Prostate gland (tissue), 2 donors: ENCODE measurements around the gene TRIM24. TPM values are rescaled to one million over a fixed set of nuclear protein-coding genes. Genes with fewer than 3 reads are reported as not detected.
"Not testable (repeated sequence)": the region's sequence is repeated elsewhere in the genome, so short reads cannot be mapped to it uniquely, and the experiment has no call there.

Experiments used
- DNase-seq: peaks from one replicate; pipeline ENCODE4 v3.0.0-alpha.2; 2019; ENCODE audit warnings: low spot score
- H3K27ac ChIP-seq, 2 donors: fragments of 200-600 bp; sonication (generic); 2 replicates each; pipeline ENCODE4 v1.5.1; 2017 to 2019
- H3K27me3 ChIP-seq: fragments of 200-600 bp; sonication (generic); replicated peaks from 2 replicates; pipeline ENCODE4 v1.5.1; 2019; ENCODE audit not compliant: insufficient read depth
- H3K36me3 ChIP-seq, 2 donors: fragments of 200-600 bp; sonication (generic); 1 replicate in 1 of 2; 2 replicates in 1 of 2; pipeline versions ENCODE4 v1.5.1 to v1.8.1; 2017 to 2019
- H3K4me1 ChIP-seq: fragments of 200-600 bp; sonication (generic); replicated peaks from 2 replicates; pipeline ENCODE4 v1.5.1; 2019
- H3K4me3 ChIP-seq, 2 donors: fragments of 200-600 bp; sonication (generic); 2 replicates each; pipeline ENCODE4 v1.5.1; 2017 to 2019
- H3K9me3 ChIP-seq: fragments of 200-600 bp; sonication (generic); 2 replicates; pipeline ENCODE4 v1.5.1; 2017
- CTCF ChIP-seq, 4 experiments: fragments of 200-600 bp in 2 of 4; fragments of 450-650 bp in 2 of 4; sonication (generic) in 2 of 4; IDR thresholded peaks; 1 replicate in 3 of 4; 2 replicates in 1 of 4; pipeline ENCODE4 v1.5.1; 2016 to 2019; ENCODE audit warnings: antibody characterized with exemption in 4 of 4, mild to moderate bottlenecking in 2 of 4, moderate library complexity in 2 of 4
- POLR2A ChIP-seq: fragments of 450-650 bp; IDR thresholded peaks from one replicate; pipeline ENCODE4 v1.6.1; 2016; ENCODE audit warnings: antibody characterized with exemption, mild to moderate bottlenecking
- POLR2AphosphoS5 ChIP-seq: sonication (generic); formaldehyde crosslinking; IDR thresholded peaks from one replicate; pipeline ENCODE4 v1.6.1; 2017; ENCODE audit warnings: antibody characterized with exemption
- WGBS: methylation state at CpG from one replicate; pipeline ENCODE4 v1.1.5; 2018; 5-methylcytosine and 5-hydroxymethylcytosine counted together
- intact Hi-C: fragments of 100-400 bp; cut with DNase I; formaldehyde crosslinking; loops from one replicate; pipeline ENCODE4 v1.14.2; 2022
- total RNA-seq, 2 donors: library from RNA; depleted of rRNA; stranded (reverse); fragments of >200 nt; gene quantifications; one replicate each; pipeline ENCODE4 v1.1.0, GENCODE V29; 2016

TRIM24 gene
- total RNA-seq, 2 donors from 2014 or later, result 38.9 to 42.6 TPM

- DNase-seq, result no peak
- no peaks in the 10 kb centered on the region for H3K27me3 ChIP-seq
- no peaks in the 10 kb centered on the region for H3K4me1 ChIP-seq
- WGBS, result 97% methylated on average over 5 of the region's 5 CpGs
- H3K36me3 ChIP-seq, result no peaks in the 10 kb centered on the region
- no peak overlapping the region for H3K4me3 ChIP-seq
- intact Hi-C loops, result no loop called here
- no peak overlapping the region for H3K27ac ChIP-seq
- TF ChIP-seq POLR2A (no peak), POLR2AphosphoS5 (no peak), CTCF (IDR thresholded peaks at IDR 0.05) (no peak)
- H3K9me3 ChIP-seq, result peaks cover 4% of the 10 kb centered on the region
Measured at GRCh38 chr7:138527746-138528223, 67.7 kb downstream of the TRIM24 start.

GRCh38 chr7:138536833-138537232, 76.8 kb downstream of the TRIM24 start:
- intact Hi-C loops, H3K9me3 ChIP-seq, H3K27ac ChIP-seq, H3K4me1 ChIP-seq, H3K4me3 ChIP-seq, DNase-seq, H3K27me3 ChIP-seq, H3K36me3 ChIP-seq: not testable (repeated sequence)
- 93% methylated on average over 20 of the region's 20 CpGs for WGBS

GRCh38 chr7:138538518-138538917, 78.5 kb downstream of the TRIM24 start:
- Histone ChIP-seq H3K4me1 (no peaks in the 10 kb centered on the region), H3K9me3 (no peaks in the 10 kb centered on the region), H3K27ac (no peak overlapping the region), H3K4me3 (no peak overlapping the region), H3K36me3 (no peaks in the 10 kb centered on the region), H3K27me3 (no peaks in the 10 kb centered on the region)
- intact Hi-C loops, result no loop called here
- no peak for DNase-seq
- TF ChIP-seq POLR2A, result no peak
- 43% methylated on average over 2 of the region's 2 CpGs for WGBS

GRCh38 chr7:138538997-138539644, 79.1 kb downstream of the TRIM24 start:
- WGBS, result 100% methylated on average over 2 of the region's 2 CpGs

GRCh38 chr7:138542183-138542582, 82.1 kb downstream of the TRIM24 start:
- Histone ChIP-seq H3K36me3 (no peaks in the 10 kb centered on the region), H3K27me3 (no peaks in the 10 kb centered on the region), H3K27ac (no peak overlapping the region), H3K4me3 (no peak overlapping the region), H3K4me1 (no peaks in the 10 kb centered on the region), H3K9me3 (no peaks in the 10 kb centered on the region)
- intact Hi-C loops, result no loop called here
- no peak for DNase-seq
- TF ChIP-seq POLR2AphosphoS5 (no peak), CTCF (IDR thresholded peaks at IDR 0.05) (no peak), POLR2A (no peak)
- 87% methylated on average over 2 of the region's 2 CpGs for WGBS

More at GRCh38 chr7:138538997-138539644, 79.1 kb downstream of the TRIM24 start:
- intact Hi-C loops, result no loop called here
- no peak for DNase-seq
- Histone ChIP-seq H3K27me3 (no peaks in the 10 kb centered on the region), H3K4me3 (no peak overlapping the region), H3K27ac (no peak overlapping the region), H3K36me3 (no peaks in the 10 kb centered on the region), H3K9me3 (no peaks in the 10 kb centered on the region), H3K4me1 (no peaks in the 10 kb centered on the region)
- TF ChIP-seq CTCF (IDR thresholded peaks at IDR 0.05) (no peak), POLR2A (no peak), POLR2AphosphoS5 (no peak)

GRCh38 chr7:138543739-138544138, 83.7 kb downstream of the TRIM24 start:
- no peaks in the 10 kb centered on the region for H3K36me3 ChIP-seq
- no peaks in the 10 kb centered on the region for H3K27me3 ChIP-seq
- WGBS, result 100% methylated on average over 2 of the region's 2 CpGs
- no peak overlapping the region for H3K4me3 ChIP-seq
- intact Hi-C loops, result no loop called here
- no peak overlapping the region for H3K27ac ChIP-seq
- no peak for DNase-seq
- no peak for TF ChIP-seq POLR2AphosphoS5
- H3K9me3 ChIP-seq, result no peaks in the 10 kb centered on the region
- H3K4me1 ChIP-seq, result no peaks in the 10 kb centered on the region
